Hematopoietic multipotent progenitor cell treated with erythropoietin and hydrocortisone succinate and interleukin-3 and kit ligand, for 15 days (in vitro differentiated cells): ENCODE data around the gene FAM234B.
A peak's percentile ranks its signal among the peaks of the same experiment; 100 is the strongest.

Source experiments
- DNase-seq: peaks from one replicate; pipeline ENCODE4 v3.0.0-alpha.2; 2015; ENCODE audit warnings: low spot score

Gene FAM234B

DNA sequence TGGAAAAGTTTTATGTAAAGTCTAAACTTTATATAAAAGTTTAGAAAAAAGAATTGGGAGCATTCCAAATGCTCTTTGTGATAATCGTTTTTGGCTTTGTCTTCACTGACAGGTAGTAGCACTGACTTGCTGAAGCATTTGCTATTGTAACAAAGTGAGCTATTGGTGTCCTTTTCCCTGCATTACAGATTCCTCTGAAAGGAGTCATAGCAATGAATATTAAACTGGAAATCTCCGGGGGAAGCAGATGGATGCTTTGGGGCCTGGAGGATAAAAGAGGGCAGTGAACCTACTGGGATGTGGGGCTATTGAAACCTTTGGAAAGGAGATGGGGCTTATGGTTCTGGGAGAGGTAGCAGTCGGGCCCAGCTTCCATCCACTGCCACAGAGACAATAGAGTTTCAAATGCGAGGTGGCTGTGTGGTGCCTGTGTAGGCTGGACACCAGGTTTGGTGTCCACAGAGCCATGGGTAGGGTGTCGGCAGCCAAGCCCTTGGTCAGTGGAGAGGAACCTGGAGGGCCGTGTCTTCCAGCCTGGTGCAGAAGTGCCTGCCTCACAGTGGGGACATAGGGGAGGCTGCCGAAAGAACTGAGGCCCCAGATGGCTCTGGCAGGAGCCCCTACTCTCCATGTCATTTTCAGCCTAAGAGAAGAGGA lies 49.1 kb downstream of the FAM234B start:
- no peak for DNase-seq

DNA sequence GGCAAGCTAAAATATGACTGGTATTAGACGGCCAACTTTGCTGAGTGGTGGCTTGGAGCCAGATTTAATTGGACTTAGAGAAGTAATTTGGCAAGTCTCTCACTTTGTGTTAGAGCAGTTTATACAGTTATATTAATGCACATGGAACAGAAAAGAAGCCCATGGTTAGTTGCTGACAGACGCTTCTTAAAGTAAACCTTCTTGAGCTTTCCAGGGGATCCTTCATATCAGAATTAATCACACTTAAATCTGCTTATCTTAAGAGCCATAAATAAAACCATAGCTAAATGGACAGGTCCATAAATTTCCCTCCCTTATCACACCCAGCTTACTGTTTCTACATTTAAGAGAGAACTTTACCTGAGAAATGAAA lies 49.7 kb downstream of the FAM234B start:
- DNase-seq, result no peak

DNA sequence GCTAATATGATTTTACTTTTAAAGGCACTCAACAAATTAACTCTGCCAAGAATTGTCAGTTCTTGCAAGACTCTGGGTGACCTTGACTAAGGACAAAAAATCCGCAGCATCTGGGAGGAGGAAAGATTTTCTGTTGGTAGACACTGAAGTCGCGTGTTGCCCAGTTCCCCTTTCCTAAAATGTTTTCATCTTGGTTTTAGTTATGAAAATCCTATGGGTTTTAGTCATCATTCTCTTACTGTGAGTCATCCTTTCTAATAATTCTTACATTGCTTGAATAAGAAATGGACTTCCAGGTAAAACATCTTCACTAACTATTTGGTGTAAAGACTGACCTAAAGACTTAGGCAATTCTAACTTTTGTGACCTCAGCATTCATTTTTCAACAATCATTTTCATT lies 50.2 kb downstream of the FAM234B start:
- no peak for DNase-seq

DNA sequence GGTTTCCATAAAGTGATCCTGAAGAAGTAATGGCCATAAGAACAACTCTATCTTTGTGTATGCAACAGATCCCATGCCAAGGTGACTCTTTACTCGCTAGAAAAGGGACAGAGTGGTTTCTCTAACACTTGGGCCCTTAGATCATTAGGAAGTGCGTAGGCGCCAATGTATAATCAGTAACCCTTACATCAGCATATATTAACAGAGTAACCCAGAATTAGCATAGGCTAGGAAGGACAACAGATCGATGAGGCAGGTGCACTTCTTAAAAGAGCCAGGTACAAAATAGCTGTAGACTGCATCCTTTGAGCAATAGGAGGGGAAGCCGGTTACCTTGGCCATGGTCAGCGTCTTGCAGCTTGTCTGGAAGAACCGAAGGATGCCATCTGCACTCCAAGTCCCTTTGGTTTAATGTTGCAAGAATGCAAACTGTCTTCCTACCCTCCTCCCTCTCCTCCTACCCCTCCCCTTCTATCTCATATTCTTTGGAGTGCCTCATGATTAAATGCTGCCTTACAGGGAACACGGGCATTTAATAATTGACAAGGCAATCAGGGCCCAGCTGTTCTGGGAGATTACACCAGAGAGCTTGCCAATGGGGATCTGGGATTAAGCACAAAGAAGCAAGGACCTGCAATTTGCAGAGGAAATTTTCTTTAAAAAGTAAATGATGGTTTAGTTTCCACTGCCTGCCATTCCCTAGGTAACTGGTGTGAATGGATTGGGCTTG lies 51.2 kb downstream of the FAM234B start:
- no peak for DNase-seq

DNA sequence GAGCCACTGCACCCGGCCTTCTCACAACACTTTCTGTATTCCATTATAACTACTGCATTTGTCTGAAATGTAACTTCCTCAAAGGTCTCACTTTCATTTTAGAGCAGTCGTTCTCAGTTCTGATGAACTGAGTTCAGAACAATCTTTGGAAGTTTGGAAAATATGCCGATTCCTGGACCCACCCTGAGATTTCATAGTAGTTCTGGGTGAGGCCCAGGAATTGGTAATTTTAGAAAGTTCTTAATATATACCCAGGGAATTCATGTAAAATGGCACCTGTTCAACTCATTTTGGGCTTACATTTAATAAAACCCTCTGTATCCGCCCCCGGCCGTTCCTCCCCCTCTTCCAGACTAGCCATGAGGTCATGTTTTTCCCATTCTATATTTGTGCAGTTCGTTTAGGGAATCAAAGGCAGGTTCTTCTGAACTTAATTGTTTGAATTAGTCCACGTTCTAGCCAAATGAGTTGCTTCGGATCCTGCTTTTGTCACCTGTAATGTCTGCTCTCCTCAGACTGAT lies 53.4 kb downstream of the FAM234B start:
- no peak for DNase-seq

DNA sequence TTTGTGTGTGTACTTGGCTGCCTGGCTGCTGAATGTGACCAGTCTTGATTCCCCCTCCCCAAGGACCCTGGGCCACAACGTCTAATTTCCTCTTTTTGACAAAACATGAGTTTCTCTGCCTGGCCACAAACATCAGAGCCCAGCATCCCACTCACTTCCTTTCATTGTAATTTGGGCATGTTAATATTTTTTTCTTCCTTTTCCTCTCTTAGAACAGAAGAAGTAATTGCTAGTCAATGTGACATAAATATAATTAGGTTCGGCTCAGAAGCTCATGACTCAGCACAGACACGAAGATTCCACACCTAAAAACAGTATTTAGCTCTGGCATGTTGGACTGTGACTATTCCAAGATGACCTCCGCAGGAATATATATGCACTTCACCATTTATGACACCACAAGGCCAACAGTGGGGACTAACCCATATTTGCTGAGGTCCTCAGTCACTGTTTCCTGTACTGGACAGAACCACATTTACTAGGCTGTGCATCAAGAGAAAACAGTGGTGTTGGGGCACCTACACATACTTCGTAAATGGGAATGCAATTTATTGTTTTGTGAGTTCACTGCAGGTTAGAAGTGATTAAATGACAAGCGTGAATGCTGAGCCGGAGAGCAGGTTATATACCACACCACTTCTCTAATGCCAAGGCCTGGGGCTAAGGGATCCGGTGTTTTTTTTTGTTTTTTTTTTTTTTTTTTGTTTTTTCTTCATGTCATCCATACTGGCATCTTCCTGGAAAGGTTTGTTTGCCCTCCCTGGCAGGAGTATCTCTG lies 55.1 kb downstream of the FAM234B start:
- no peak for DNase-seq

DNA sequence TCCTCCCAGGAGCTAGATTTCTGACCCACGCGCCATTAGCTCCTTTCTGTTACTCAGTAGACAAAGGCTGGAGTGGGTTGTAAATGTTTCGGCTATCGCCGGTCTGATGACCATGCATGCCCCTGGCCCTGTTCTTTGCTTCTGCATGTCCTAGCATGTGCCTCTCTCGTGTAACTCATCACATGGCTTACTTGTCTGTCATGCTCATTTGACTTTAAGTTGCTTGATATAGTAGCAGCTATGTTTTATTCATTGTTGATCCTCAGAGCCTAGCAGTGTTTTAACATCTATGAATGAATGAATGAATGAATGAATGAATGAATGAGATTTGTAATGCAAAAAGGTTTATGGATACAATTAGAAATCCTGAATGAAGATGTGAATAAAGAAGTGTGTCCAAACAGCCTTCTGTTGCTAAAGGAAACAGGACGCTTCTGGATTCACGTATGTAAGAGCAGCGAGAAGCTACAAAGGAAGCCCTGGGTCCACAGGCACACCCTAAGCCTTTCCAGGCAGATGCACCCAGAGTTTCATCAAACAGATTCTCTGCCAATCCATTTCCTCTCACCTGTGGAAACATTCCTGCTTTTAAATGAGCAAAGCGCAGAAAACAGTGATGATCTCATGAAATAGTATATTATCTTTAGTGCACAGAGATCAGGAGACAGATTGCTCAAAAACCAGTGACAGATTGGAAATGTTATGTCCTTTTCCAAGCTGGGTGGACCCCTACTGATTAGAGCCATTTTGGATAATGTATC lies 55.8 kb downstream of the FAM234B start:
- no peak for DNase-seq

DNA sequence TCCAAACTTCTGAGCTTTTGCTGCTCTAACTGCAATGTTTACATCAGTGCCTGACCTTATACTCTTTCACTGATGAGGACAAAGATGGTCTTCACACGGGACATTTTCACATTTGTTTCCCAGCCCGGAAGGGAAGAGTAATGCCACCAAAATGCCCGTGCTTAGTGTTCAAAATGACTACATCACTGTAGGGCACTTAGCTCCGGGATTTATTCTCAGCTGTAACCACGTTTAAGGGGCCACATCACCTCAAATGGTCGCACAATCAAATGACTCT lies 56.4 kb downstream of the FAM234B start:
- no peak for DNase-seq

DNA sequence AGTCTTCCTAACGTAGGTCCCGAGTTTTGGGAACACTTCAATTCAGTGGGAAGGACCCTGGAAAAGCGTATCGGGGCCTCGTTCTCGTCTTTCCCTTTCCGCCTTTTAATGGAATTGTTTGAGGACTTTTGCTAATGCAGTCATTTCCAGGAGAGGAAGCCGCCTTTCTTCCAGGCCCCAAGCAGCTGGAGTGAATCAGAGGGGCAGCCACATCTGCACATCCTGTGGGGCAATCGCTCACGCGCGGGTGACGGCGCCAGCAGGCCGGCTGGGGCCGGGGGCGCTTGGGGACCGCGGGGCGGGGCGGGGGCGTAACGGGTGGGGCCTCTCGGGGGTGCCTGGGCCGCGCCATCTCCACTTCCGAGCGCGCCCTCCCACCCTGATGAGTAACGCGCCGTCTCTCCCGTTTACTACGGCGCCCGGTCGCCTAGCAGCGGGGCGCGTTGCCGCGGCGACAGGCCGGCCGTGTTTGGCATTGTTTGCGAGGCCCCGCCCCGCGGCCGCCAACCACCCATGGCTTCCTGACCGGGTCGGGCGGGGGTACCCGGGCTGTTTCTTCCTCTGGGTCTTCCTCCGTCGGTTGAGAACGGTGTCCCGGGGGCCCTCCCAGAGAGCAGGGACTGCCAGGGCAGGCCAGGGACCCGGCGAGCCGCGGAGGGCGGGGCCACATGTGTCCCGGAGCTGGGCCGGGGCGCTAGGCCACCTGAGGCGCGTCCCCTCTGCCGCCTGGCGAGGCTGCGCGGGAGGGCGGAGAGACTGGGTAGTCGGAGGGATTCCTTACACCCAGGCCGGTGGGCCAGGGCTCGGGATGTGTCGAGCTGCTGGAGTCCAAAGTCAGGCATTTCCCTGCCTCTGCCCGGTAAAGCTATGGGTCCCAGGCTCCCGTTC lies 56.9 kb downstream of the FAM234B start:
- DNase-seq, result peak; percentile 48

DNA sequence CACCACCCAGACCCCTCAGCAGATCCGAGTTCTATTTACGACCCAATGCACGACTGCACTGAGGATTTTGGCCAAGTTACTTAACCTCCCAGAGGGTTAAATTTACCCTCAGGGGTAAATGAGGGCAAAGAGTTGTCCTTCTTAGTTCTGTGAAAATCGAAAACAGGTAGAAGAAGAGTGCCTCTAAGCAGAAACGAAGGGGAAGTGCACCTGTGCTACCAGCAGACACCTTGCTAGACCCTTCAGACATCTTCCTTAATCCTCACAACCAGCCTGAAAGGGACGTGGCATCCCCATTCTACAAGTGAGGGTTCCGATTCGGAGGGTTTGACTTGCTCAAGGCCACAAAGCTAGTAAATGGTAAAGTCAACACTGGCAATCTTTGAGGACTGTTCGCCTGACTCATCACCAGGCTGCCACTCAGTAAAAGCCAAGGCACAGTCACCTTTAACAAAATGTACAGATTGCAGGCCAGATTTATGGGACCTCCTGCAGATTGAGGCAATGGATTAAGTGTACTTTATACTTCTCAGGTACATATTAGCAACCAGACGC lies 57.7 kb downstream of the FAM234B start:
- DNase-seq, result no peak

DNA sequence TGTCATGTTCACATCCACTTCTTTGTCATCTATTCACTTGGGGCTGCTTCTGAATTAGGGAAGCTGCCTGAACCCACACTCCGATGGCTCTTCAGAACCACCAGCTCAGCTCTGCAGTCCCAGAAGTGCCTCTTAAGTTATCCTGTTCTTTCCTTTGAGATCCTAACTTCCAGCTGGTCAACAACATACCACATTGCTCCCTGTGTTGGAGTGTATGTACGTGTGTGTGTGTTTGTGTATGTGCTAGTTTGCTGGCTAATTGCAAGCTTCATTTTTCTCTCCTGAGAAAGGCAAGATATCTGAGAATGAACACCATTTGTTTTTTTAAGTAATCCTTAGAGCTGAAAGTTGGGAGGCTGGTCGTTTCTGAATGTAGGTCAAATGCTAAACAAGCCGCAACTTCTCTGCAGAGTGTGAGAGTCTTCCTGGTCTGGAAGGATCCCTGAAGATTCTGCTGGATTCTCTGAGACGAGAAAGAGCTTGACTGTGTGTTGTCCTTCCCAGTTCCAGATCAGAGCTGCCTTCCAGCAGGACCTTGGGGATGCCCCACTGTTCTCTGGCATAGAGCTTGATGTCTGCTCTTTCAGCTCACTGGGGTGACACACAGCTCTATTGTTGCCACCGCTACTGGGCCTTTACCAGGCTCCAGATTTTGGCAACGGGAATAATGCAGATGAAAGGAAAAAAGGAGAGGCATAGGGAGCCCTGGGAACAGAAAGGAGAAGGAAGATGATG lies 58.4 kb downstream of the FAM234B start:
- no peak for DNase-seq

DNA sequence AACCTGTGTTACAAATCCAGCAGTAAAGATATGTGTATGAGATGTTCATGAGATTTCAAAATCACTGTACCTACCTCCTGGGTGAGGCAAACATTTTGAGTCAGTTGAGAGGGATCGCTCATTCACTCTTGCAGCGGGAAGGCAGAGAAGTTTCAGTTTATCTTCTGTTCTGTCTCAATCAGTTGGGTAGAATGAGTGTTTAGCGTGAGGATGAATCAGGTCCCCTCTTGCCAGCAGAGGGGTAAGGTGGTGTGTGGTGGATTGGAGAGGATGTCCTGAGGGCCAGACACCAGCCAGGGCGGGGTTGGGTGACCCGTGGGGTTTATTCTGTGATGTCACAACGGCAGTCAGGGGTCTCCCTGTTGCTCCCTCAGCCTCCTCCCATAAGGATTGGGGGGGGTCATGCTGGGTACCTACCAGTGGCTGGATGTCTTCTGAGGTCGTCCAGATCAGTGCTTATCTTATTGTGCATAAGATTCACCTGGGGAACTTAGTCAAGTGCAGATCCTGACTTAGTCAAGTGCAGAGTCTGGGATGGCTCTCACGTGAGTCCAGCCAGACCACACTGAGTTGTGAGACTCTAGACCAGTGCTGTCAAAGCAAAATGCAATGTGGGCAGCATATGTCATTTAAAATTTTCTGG lies 59.3 kb downstream of the FAM234B start, which contains the start of gene GSG1:
GSG1 (minus strand) TSS at position 277 of the 643 bp plus-strand sequence; CDS start at position 122, 155 bp downstream.
- no peak for DNase-seq

DNA sequence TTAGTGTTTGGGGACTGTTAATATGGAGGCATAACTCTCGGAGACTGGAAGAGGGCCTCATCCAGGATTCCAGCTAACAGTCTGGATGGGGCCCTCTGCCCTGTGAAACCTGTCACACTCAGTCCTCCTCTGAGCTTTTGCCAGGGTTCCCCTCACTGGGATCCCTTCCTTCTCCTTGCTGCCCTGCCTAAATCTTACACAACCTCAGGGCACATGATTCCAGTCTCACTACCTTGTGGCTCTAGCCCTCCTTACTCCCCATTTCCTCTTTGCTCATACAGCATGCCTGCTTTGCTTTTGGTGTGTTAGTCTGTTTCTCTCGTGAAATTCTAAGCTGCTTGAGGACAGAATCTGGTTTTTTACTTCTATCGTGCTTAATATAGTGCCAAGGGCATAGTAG lies 60.2 kb downstream of the FAM234B start:
- DNase-seq, result no peak

DNA sequence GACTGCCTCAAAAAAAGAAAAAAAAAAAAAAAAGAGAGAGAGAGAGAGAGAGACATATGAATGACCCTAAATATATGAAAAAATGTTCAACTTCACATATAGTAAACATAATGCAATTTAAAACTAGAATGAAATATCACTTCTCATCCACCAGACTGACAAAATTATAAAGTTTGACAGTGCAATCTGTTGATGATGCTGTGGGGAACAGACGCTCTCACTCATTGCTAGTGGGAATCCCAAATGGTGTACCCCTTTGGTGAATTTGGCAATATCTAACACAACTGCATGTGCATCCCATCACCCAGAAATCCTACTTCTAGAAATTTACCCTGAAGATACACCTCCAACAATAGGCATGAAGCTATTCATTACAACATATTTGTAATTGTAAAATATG lies 61.6 kb downstream of the FAM234B start:
- no peak for DNase-seq

DNA sequence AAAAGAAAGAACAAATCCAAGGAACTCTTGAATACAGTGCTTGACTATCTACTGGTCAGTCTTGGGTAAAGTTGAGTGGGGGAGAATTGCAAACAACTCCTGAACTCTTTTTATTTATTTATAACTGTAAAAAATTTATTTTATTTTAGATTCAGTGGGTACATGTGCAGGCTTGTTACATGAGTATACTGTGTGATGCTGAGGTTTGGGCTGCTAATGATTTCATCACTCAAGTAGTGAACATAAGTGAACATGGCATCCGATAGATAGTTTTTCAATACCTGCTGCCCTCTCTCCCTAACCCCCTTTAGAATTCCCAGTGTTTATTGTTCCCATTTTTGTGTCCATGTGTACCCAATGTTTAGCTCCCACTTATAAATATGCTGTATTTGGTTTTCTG lies 62.5 kb downstream of the FAM234B start:
- DNase-seq, result no peak

DNA sequence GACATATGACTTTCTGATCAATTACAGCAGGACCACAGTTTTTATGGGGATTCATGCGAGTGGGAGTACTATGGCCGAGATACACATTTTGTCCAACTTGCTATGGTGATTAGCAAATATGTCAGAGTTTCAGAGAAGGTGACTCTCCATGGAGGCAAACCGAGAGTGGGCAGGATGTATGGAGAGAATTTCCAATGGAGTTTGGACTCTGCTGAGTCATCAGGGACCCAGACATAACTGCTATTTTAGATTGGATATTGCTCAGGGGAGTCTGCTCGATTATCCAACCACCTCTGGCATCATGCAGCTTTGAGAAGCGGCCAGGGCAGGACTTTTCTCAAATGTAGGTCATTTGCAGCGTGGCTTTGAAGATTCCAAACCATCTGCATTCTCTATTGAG lies 68.8 kb downstream of the FAM234B start:
- no peak for DNase-seq

DNA sequence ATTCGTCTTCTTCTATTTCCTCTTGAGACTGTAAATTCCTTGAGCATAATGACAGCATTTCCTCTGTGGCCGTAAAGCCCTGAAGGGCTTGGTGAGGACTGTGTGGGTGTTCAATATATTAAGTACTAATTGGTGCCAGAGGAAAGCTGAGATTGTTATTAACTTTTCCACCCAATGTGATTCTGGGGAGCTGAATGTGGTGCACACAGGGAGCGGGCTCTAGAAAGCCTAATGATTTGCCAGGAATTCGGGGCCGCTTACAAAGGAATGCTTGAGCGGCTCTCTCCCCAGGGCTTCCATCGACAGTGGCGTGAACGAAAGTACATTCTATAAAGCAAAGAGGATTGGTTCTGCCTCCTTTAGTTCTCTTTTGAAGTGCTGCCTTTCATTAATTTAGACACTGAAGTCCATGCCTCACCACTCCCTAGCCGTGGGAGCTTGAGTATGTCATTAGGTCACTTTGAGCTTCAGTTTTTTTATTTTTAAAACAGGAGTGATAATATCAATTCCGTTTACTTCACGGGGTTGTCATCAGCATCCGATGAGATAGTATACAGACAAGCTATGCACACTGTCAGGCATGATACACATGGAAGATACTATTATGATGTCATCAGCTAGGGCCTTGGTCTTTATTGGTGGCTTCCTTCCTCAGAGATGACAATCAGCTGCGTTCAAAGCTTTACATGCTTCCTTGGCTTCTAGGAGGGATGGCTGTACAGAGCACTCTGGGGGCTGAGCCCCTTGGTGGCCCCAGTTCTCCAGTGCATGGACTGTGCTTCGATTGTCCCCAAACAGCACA lies 70.3 kb downstream of the FAM234B start:
- DNase-seq, result no peak

DNA sequence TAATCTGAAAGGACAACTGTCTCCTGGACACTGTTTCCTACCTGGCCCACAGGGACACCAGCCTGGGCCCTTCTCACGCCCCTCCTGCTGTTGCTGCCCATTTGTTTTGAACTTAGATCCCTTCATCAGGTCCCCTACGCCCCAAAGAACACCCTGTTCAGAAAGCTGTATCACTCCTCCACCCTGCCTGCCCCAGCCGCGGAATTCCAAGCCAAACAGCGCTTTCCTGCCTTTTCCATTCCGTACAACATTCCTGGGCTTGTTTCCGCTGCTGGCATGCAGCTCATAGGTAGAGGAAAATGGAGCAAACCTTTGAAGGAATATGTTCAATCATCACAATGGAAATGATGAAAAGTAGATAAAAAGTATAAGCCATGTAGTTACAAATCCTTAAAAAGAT lies 72.1 kb downstream of the FAM234B start:
- DNase-seq, result no peak

DNA sequence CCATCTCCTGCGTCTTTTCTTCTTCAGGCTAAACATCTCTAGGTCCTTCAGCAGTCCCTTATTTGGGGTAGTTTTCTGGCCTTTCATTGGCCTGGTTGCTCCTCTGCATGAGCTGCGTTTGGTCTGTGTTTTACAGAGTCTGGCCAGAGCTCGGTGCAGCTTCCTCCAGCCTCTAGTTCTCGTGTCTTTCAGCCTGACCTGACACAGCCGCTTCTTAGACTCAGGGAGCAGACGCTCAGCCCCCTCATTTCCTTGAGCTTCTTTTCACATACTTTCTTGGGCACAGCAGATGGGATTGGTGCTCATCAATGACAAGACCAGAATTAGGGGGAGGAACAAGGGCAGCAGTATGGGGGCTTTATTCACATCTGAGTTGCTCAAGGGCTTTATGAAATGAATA lies 72.8 kb downstream of the FAM234B start:
- DNase-seq, result no peak
